GM18498 (cell line): Measurements from ENCODE around the gene TLE5.
"Not testable (repeated sequence)": the region's sequence is repeated elsewhere in the genome, so short reads cannot be mapped to it uniquely, and the experiment has no call there.

Experiments
- ATAC-seq: cut with Tn5 transposase; IDR thresholded peaks from one replicate; pipeline ENCODE4 v1.9.1; 2021; ENCODE audit warnings: mild to moderate bottlenecking, moderate library complexity; ENCODE audit not compliant: unreplicated experiment

Gene TLE5

DNA sequence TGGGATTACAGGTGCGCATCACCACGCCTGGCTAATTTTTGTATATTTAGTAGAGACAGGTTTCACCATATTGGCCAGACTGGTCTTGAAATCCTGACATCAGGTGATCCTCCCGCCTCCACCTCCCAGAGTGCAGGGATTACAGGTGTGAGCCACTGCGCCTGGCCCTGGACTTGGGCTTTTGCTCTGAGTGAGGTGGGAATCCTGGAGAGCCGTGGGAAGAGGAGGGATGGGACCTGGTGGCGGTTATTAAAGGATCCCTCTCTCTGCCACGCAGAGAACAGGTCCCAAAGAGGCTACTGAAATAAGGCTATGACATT, 1.7 kb upstream of the TLE5 start:
- no peak for ATAC-seq

DNA sequence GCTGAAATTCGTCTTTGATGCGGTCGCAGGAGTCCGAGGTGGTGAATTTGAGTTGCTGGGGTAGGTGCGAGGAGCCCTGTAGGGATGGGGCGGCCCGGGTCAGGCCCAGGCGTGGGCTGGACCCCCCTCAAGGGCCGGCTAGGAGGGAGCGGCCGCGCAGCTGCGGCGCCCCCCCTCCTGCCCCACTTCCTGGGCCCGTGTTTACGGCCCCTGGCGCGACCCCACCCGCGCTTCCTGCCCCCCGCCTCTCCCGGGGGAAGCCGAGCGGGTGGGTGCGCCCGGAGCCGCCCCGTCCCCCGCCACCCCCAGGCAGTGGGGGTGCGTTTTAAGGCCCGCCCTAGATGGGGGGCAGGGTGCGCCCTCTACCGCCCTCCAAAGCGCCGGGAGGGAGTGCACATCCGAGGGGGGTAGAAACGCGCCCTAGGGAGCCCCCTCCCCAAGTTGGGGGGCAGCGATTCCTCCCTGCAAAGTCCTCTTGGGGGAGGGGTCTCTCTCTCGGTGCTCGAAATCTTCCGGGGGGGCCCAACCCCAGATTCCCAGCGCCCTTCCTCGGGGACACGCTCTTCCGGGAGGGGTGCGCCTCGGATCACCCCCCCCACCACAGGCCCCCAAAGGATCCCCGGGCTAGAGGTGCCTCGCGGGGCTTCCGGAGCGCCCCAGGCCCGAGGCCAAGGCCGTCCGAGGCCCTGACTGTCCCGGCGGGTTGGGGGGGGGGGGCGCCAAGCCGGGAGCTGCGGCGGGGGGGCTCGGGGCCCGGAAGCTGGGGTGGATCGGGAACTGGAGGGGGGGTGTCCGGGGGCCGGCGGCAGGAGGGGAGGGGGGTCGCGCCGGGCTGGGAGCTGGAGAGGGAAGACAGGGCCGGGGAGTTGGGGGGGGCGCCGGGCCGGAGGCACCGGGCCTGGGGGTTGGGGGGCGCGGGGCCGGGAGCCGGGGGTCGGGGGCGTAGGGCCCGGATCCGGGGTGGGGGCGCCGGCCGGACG, 823 bp downstream of the TLE5 start:
- ATAC-seq, result no peak

DNA sequence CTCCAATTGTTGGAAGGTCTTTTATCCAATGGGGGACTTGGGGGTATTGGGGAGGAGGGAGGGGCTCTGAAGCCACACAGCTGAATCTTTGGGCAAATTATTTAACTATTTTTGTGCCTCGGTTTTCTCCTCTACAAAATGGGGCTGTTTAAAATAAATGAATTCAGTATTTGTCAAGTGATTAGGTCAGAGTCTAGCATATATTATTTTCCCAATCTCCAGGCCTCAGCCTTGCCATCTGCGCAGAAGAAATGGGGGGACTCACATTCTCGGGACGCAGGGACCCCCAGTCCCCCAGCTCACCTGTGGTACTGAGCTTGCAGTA, 1.5 kb downstream of the TLE5 start:
- no peak for ATAC-seq

- ATAC-seq, result no peak
These were observed 2.6 kb downstream of the TLE5 start for GRCh38 chr19:3059653-3060052.

GRCh38 chr19:3058821-3059314, 3.4 kb downstream of the TLE5 start:
- ATAC-seq, result no peak

DNA sequence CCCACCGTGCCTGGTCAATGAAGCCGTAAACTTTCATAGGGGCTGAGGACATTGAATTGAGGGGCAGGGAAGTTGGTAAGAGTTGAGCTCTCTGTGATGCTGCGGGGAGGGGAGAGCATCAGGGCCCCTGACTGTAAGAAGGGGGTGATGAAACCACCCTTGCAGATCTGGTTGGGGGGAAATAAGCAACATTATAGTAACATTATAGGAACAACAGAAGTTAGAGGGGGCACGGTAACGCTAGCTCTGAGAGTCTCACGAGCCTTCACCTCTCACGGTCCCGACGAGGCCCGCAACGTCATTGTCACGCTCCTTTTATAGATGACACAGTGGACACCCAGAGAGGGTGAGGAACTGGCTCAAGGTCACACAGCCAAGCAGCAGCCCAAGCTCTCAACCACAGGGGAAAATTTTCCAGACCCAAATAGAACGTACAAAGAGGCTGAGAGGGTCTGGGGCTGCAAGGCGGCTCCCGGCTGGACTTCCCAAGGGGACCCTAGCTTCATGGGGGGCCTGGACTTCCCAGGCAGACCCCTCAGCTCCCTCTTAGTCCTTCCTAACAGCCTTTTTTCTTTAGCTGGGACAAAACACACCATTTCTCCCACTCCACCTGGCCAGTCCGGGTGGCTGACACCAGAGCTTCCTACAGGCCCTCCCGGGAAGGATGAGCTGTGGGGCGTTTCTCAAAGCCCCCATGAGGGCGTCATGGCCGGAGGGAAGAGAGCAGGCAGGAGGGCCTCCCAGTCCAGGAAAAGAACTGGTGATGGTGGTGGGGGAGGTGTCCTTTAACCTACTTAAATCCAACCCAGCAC, 4.1 kb downstream of the TLE5 start:
- ATAC-seq, result no peak

DNA sequence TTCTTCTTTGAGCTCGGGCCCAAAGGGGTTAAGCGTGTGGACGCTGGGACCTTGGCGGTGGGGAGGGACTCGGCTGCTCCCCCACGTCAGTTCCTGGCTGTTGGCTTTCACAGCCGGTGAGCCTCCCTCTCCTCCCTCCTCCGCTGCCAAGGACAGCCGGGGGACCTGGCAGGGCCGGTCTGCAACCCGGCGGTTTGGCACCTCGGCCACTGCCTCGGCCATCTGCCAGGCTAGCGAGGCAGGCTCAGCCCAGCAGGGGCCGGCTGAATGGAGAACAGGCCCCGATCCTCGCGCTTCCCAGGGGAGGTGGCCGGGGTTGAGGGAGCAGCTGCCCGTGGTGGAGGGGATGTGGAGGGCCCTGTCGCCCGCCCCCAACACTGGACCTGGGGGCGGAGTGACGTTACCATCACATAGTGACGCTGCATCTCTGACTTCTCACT, 5.0 kb downstream of the TLE5 start:
- no peak for ATAC-seq

DNA sequence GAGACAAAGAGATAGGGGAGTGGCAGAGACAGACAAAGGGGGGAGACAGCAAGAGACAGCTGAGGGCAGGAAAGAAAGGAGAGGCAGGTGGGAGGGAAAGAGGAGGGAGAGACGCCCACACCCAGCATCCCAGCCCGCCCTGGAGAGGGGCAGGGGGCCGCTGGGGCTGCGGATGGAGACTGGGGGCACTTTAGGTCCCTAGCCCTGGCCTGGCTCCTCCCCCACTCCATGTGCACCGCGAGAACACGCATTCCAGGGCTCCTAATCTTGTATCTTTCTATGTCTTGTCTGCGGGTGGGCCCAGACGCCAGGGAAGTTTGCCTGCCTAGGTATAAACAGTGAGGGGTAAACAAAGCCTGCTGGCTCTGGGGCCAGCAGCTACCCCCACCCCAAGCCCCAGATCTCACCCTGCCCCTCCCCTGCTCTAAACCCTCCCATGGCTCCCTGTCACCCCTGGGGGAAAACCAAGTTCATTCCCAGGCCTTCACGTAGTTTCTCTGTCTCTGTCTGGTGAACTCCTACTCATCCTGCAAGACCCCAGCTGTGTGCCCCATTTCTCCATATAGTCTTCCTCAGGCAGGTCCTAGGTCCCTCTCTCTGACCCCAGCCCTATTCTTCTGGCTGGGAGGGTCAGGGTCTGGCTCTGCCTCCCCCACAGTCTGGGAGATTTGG, 5.7 kb downstream of the TLE5 start:
- no peak for ATAC-seq

- no peak for ATAC-seq
These were observed 6.4 kb downstream of the TLE5 start for GRCh38 chr19:3055741-3056416.

- ATAC-seq, result no peak
These were observed 7.1 kb downstream of the TLE5 start for GRCh38 chr19:3054972-3055740.

DNA sequence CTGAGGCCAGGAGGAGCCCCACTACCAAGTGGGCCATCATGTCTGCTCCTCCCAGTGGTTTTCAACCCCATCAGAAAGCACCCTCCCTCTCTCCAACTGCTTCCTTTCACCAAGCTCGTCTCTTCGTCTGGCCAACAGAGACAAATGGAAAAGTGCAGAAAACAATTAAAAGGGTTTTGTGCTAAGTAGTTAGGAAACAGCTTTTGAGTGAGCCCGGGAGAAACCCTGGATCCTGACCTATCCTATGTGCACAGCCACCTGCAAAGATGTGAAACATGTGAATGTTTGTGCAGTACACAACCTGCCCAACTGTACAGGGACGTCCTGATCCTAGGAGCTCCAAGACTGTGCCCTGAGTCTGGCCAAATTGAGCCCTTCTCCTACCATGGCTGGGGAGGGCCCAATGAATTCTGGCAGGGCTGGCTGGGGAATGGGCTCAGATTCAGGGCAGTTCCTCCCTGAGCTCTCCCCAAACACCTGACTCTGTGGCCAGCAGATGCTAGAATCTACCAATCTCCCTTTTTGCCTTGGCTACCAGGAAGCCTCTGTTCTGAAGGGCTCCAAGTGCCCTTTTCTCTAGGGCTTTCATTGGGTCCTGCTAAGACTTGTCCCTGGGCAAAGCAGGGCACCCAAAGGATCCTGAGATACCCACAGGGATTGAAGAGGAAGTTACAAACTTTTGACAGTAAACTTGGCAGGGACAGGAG, 7.9 kb downstream of the TLE5 start:
- no peak for ATAC-seq

DNA sequence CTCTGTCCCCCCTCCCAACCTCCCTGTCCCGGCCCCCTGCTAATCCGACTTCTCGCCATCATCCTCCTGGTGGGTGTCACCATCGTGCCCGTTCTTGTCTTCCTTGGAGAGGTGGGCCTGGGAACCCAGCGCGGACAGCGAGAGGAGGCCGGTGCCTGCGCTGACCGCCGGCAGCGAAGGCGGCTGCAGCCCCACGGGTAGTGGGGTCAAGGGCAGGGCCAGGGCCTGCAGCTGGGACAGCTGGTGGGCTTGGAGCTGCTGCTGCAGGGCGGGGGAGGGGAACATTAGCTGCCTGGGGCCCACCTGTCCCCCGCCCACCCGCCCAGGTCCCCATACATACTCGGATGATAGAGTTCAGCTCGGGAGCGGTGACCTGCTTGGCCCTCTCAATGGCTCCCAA, 8.5 kb downstream of the TLE5 start:
- no peak for ATAC-seq

DNA sequence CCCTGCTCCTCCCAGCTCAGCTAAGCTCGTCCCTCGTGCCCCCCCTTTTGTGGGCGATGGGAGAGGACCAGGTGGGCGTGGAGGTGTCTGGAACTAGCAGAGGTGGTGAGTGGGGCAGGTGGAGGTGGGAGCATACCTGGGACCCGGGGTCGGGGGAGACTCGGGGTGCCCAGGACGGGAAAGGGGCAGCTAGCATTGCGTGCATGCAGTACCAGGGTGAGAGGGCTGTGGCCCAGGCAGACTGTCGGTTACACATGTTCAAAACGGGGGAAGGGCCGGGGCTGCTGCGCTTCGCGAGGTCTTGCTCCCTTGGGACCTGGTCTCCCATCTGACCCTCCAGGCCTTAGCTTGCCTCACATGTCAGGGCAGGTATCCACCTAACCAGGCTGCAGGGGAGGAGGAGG, 9.1 kb downstream of the TLE5 start:
- no peak for ATAC-seq

DNA sequence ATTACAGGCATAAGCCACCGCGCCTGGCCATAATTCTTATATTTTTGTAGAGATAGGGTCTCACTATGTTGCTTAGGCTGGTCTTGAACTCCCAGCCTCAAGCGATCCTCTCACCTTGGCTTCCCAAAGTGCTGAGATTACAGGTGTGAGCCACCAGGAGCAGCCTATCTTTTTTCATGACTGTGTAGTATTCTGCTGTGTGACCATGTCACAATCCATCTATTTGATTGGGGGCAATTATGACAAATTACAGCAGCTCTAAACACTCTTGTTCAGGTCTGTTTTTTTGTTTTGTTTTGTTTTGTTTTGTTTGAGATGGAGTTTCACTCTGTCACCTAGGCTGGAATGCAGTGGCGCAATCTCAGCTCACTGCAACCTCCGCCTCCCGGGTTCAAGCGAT, 12.3 kb downstream of the TLE5 start:
- not testable (repeated sequence) for ATAC-seq

GRCh38 chr19:3049089-3049488, 13.2 kb downstream of the TLE5 start:
- ATAC-seq, result no peak

DNA sequence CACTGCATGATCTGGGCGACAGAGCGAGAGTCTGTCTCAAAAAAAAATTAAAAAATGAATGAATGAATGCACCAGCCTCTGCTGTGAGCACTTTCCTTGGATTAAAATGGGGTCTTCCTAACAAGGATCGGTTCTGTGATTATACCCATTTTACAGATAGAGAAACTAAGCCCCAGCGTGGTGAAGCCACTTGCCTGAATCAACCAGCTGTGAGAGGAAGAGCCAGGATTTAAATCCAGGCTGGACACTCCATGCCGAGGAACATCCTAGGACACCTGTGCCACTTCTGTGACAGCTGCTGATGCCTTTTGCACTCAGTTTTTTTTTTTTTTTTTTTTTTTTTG, 14.1 kb downstream of the TLE5 start:
- no peak for ATAC-seq

DNA sequence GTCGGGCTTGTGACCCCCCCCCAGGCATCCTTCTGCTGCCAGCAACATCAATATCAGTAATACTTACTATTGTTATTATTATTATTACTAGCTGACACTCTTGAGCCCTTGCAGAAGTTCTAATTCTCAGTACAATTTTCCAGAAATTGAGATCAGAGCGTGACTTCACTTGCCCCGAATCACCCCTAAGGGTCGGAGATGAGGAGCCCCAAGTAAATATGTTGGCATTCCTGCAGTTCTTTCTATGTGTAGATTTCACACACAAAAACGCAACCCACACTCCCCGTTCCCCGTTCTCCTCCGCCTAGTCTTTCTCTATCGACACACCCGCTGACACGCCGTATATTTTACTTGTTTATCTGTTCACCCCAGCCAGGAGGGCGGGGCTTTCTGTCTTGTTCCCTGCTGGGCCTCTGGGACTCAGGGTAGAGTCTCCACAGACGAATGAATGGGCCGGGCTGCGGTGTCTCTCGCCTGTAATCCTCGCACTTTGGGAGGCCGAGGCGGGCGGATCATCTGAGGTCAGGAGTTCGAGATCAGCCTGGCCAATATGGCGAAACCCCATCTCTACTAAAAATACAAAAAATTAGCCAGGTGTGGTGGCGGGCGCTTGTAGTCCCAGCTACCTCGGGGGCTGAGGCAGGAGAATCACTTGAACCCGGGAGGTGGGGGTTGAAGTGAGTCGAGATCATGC, 14.7 kb downstream of the TLE5 start:
- ATAC-seq, result no peak

DNA sequence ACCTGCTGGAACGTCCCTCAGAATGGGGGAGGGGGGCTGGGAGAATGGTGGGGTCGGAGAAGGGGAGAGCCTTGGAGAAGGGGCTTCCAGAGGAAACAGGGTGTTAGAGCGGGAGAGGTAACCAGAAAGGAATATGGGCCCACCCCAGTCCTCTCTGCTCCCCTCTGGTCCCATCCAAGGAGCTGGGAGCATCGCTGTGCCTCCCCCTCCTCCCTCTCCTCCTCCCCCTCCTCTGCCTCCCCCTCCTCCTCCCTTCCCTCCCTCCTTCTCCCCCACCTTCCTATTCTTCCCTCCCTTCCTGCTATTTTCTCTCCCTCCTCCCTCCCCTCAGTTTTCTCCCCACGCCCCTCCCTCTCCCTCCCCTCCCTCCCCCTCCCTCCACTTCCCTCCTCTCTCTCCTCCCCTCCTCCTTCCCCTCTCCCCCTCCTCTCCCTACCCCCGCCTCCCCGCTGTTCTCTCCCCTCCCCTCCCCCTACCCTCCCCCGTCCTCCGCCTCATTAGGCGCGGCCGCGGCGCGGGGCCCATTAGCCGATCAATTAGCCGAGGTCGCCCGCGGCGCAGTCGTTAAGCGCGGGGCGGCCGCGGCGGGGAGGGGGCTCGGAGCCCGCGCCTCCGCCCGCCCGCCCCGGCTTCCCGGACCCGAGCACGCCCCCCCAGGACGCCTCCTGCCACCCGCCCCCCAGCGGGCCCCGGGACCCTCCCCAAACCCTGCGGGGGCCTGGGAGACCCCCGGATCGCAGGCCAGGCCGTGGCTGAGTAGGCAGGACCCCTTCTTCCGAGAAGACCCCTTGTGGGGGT, 15.4 kb downstream of the TLE5 start:
- no peak for ATAC-seq
